Sigmoid colon (tissue), 7 donors: ENCODE measurements around the gene LRRC17. TPM values are rescaled to one million over a fixed set of nuclear protein-coding genes. Genes with fewer than 3 reads are reported as not detected.

Experiments used
- DNase-seq: peaks from one replicate; pipeline ENCODE4 v3.0.0-alpha.2; 2019
- H3K27ac ChIP-seq, 4 donors: fragments of 200-600 bp; sonication (generic); one replicate each; pipeline ENCODE4 v1.5.1; 2016 to 2019; ENCODE audit warnings: mild to moderate bottlenecking in 1 of 4
- H3K27me3 ChIP-seq, 3 donors: fragments of 200-600 bp; sonication (generic); one replicate each; pipeline ENCODE4 v1.5.1; 2019; ENCODE audit warnings: mild to moderate bottlenecking in 1 of 3
- H3K36me3 ChIP-seq, 4 donors: fragments of 200-600 bp; sonication (generic); one replicate each; pipeline ENCODE4 v1.5.1; 2016 to 2019
- H3K4me1 ChIP-seq, 4 donors: fragments of 200-600 bp; sonication (generic); one replicate each; pipeline ENCODE4 v1.5.1; 2017 to 2019
- H3K4me3 ChIP-seq, 4 donors: fragments of 200-600 bp; sonication (generic); one replicate each; pipeline ENCODE4 v1.5.1; 2017 to 2019; ENCODE audit warnings: mild to moderate bottlenecking in 2 of 4, moderate library complexity in 1 of 4
- H3K9me3 ChIP-seq, 4 donors: fragments of 200-600 bp in 3 of 4; sonication (generic) in 3 of 4; one replicate each; pipeline versions ENCODE4 v1.5.1 to v1.6.1; 2013 to 2019
- CTCF ChIP-seq, 4 experiments: fragments of 450-650 bp in 3 of 4; fragments of 200-600 bp in 1 of 4; IDR thresholded peaks; one replicate each; pipeline ENCODE4 v1.5.1; 2016 to 2019; ENCODE audit warnings: antibody characterized with exemption in 4 of 4, mild to moderate bottlenecking in 3 of 4, moderate library complexity in 2 of 4
- EP300 ChIP-seq, 4 donors: sonication (generic); formaldehyde crosslinking; IDR thresholded peaks; one replicate each; pipeline ENCODE4 v1.6.1; 2017; ENCODE audit warnings: antibody characterized with exemption in 4 of 4
- POLR2A ChIP-seq, 2 donors: fragments of 450-650 bp; IDR thresholded peaks; one replicate each; pipeline ENCODE4 v1.6.1; 2016; ENCODE audit warnings: antibody characterized with exemption in 2 of 2, mild to moderate bottlenecking in 2 of 2, moderate library complexity in 2 of 2
- POLR2AphosphoS5 ChIP-seq, 4 donors: sonication (generic); formaldehyde crosslinking; IDR thresholded peaks; one replicate each; pipeline ENCODE4 v1.6.1; 2017; ENCODE audit warnings: antibody characterized with exemption in 4 of 4
- WGBS, 2 donors: extraction: QIAGEN DNeasy Blood & Tissue Kit; methylation state at CpG; one replicate each; pipeline ENCODE4 v1.1.7; 2013; 5-methylcytosine and 5-hydroxymethylcytosine counted together
- intact Hi-C: fragments of 100-400 bp; cut with DNase I; formaldehyde crosslinking; loops from one replicate; pipeline ENCODE4 v1.15.1; 2023
- polyA plus RNA-seq, 3 donors: library from polyadenylated mRNA; stranded (reverse); fragments of 200-250 nt; gene quantifications; one replicate each; pipeline ENCODE4 v1.2.3, GENCODE V29; 2013
- total RNA-seq, 4 donors: library from RNA; depleted of rRNA; stranded (reverse); fragments of >200 nt; gene quantifications; one replicate each; pipeline ENCODE4 v1.1.0, GENCODE V29; 2016
- donor health status: healthy with polysubstance abuse.
- donor health status: Bipolar disorder and iron deficiency.
- donor health status: healthy.

The LRRC17 gene
- total and polyA plus RNA-seq, 7 donors: 0.41 to 5.5 (median 1.1) TPM; not detected in 1

DNA sequence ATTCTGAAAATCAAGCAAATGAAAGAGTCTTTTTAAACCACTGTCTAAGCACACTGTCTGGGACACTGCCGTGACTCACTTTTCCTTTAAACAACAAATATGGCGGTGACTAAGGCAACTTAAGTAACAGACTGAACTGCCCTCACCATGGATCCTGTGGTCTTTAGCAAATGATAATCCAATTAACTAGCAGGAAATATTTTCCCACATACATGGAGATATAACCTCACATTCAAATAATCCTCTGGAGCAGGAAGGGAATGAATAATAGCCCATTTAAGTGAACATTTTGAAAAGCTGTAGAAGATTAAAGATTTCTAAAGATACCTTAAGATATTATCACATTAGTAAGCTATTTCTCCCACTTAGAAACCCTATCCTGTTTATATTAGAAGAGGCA lies 40.3 kb upstream of the LRRC17 start:
- no peaks in the 10 kb centered on the region for H3K27me3 ChIP-seq
- no peak for TF ChIP-seq CTCF (IDR thresholded peaks at IDR 0.05)
- no peak for TF ChIP-seq POLR2AphosphoS5 (IDR thresholded peaks at IDR 0.05)
- no peak for TF ChIP-seq POLR2A (IDR thresholded peaks at IDR 0.05)
- no peak for TF ChIP-seq EP300 (IDR thresholded peaks at IDR 0.05)
- intact Hi-C loops: no loop called here
- no peak overlapping the region for H3K4me3 ChIP-seq
- H3K27ac ChIP-seq: no peak overlapping the region
- H3K9me3 ChIP-seq: no peaks in the 10 kb centered on the region
- DNase-seq: no peak
- H3K36me3 ChIP-seq: no peaks in the 10 kb centered on the region
- peaks cover 0 to 5% (median 0%) of the 10 kb centered on the region in 4 donors for H3K4me1 ChIP-seq
- WGBS, 2 donors: 92 to 97% methylated on average over 2 of the region's 2 CpGs

- TF ChIP-seq POLR2AphosphoS5 (IDR thresholded peaks at IDR 0.05) (no peak), CTCF (IDR thresholded peaks at IDR 0.05) (no peak), EP300 (IDR thresholded peaks at IDR 0.05) (no peak), POLR2A (IDR thresholded peaks at IDR 0.05) (no peak)
- intact Hi-C loops: no loop called here
- H3K4me1 ChIP-seq: peaks cover 0 to 5% (median 0%) of the 10 kb centered on the region in 4 donors
- WGBS, 2 donors: 92% methylated on average over 4 of the region's 4 CpGs
- H3K27ac ChIP-seq: no peak overlapping the region
- no peak overlapping the region for H3K4me3 ChIP-seq
- H3K36me3 ChIP-seq: no peaks in the 10 kb centered on the region
- H3K27me3 ChIP-seq: no peaks in the 10 kb centered on the region
- DNase-seq: no peak
- H3K9me3 ChIP-seq: no peaks in the 10 kb centered on the region
Measured at GRCh38 chr7:102873470-102874165, 39.2 kb upstream of the LRRC17 start.

DNA sequence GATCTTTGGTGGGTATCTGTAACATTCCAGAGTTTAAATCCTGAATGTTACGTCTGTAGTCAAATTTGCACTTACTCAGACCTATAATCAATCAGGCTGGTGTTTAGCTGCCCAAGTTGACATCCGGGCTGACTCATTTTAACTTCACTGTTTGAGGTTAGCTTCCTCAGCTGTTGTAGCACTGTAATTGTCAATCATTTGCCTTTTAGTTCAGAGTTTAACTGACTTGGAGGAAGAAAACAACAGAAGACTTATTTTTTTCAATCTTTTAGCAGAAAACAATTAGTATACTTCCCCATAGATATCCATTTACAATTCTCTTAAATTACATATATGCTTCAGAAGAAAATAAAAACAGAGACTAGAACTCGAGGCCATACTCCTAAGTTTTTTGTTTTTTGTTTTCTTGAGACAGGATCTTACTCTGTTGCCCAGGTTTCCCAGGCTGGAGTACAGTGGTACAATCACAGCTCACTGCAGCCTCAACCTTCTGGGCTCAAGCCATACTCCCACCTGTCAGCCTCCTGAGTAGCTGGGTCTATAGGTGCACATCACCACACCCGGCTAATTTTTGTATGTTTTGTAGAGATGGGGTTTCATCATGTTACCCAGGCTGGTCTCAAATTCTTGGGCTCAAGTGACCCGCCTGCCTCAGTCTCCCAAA lies 38.5 kb upstream of the LRRC17 start:
- Histone ChIP-seq H3K9me3 (no peaks in the 10 kb centered on the region), H3K4me1 (peaks cover 0 to 5% (median 0%) of the 10 kb centered on the region in 4 donors), H3K4me3 (no peak overlapping the region), H3K36me3 (no peaks in the 10 kb centered on the region), H3K27ac (no peak overlapping the region), H3K27me3 (no peaks in the 10 kb centered on the region)
- intact Hi-C loops: no loop called here
- TF ChIP-seq CTCF (IDR thresholded peaks at IDR 0.05): no peak
- no peak for TF ChIP-seq POLR2AphosphoS5 (IDR thresholded peaks at IDR 0.05)
- TF ChIP-seq EP300 (IDR thresholded peaks at IDR 0.05): no peak
- TF ChIP-seq POLR2A (IDR thresholded peaks at IDR 0.05): no peak
- WGBS, 2 donors: 72 to 82% methylated on average over 5 of the region's 5 CpGs
- no peak for DNase-seq

DNA sequence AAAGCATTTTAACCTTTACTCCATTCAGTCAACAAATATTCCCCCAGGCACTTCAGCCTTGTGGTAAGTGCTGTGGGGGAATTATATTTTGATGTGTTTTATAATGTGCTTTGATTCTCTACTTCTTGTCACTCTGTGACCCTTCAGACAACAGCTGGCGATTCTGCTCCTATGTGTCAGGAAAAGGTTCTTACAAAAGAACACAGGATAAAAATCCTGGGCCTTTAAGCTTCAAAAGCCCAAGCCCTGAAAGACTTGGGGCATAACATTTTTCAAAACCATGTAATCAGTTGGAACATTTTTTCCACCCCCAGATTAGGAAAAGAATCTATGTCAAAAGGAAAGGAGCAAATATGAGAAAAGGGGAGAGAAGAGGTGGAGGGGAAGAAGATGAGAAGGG lies 37.8 kb upstream of the LRRC17 start:
- H3K9me3 ChIP-seq: no peaks in the 10 kb centered on the region

More for the DNA sequence above, 37.8 kb upstream of the LRRC17 start:
- no peak for DNase-seq
- Histone ChIP-seq H3K4me1 (peaks cover 0 to 5% (median 0%) of the 10 kb centered on the region in 4 donors), H3K36me3 (no peaks in the 10 kb centered on the region), H3K4me3 (no peak overlapping the region), H3K27ac (no peak overlapping the region), H3K27me3 (no peaks in the 10 kb centered on the region)
- WGBS, 2 donors: 95 to 96% methylated on average over 1 of the region's 1 CpG
- TF ChIP-seq CTCF (IDR thresholded peaks at IDR 0.05) (no peak), POLR2AphosphoS5 (IDR thresholded peaks at IDR 0.05) (no peak), POLR2A (IDR thresholded peaks at IDR 0.05) (no peak), EP300 (IDR thresholded peaks at IDR 0.05) (no peak)
- intact Hi-C loops: no loop called here
